Suprapubic skin (tissue), 4 donors: ENCODE measurements around the gene LNPEP. TPM values are rescaled to one million over a fixed set of nuclear protein-coding genes. Genes with fewer than 3 reads are reported as not detected.

ENCODE experiments used
- DNase-seq, 2 donors: peaks; one replicate each; pipeline ENCODE4 v3.0.0-alpha.2; 2019; ENCODE audit warnings: low spot score in 2 of 2
- H3K27ac ChIP-seq: fragments of 200-600 bp; sonication (generic); one replicate; pipeline ENCODE4 v1.5.1; 2019
- H3K27me3 ChIP-seq: fragments of 200-600 bp; sonication (generic); one replicate; pipeline ENCODE4 v1.5.1; 2019
- H3K36me3 ChIP-seq: fragments of 200-600 bp; sonication (generic); one replicate; pipeline ENCODE4 v1.5.1; 2019
- H3K4me1 ChIP-seq: fragments of 200-600 bp; sonication (generic); one replicate; pipeline ENCODE4 v1.5.1; 2019
- H3K4me3 ChIP-seq: fragments of 200-600 bp; sonication (generic); one replicate; pipeline ENCODE4 v1.5.1; 2019; ENCODE audit warnings: mild to moderate bottlenecking
- H3K9me3 ChIP-seq: fragments of 200-600 bp; sonication (generic); one replicate; pipeline ENCODE4 v1.5.1; 2019
- EP300 ChIP-seq: sonication (generic); formaldehyde crosslinking; IDR thresholded peaks from one replicate; pipeline ENCODE4 v1.6.1; 2017; ENCODE audit warnings: antibody characterized with exemption
- POLR2A ChIP-seq, 2 donors: fragments of 450-650 bp; IDR thresholded peaks; one replicate each; pipeline ENCODE4 v1.6.1; 2017; ENCODE audit warnings: antibody characterized with exemption in 2 of 2, mild to moderate bottlenecking in 2 of 2, moderate library complexity in 2 of 2
- POLR2AphosphoS5 ChIP-seq, 3 donors: sonication (generic); formaldehyde crosslinking; IDR thresholded peaks; one replicate each; pipeline ENCODE4 v1.6.1; 2017; ENCODE audit warnings: antibody characterized with exemption in 3 of 3
- WGBS: methylation state at CpG from one replicate; pipeline ENCODE4 v1.1.5; 2018; 5-methylcytosine and 5-hydroxymethylcytosine counted together
- total RNA-seq, 4 donors: library from RNA; depleted of rRNA; stranded (reverse); fragments of >200 nt; gene quantifications; one replicate each; pipeline ENCODE4 v1.1.0, GENCODE V29; 2016
- TF ChIP-seq, protein P1 (sequence below), 2 donors: fragments of 200-600 bp in 1 of 2; fragments of 450-650 bp in 1 of 2; sonication (generic) in 1 of 2; IDR thresholded peaks; one replicate each; pipeline ENCODE4 v1.5.1; 2016 to 2019; ENCODE audit warnings: antibody characterized with exemption in 2 of 2, mild to moderate bottlenecking in 1 of 2, moderate library complexity in 1 of 2

LNPEP gene
- total RNA-seq, 4 donors from 2014 or later = 43.7 to 107 (median 69.9) TPM

DNA sequence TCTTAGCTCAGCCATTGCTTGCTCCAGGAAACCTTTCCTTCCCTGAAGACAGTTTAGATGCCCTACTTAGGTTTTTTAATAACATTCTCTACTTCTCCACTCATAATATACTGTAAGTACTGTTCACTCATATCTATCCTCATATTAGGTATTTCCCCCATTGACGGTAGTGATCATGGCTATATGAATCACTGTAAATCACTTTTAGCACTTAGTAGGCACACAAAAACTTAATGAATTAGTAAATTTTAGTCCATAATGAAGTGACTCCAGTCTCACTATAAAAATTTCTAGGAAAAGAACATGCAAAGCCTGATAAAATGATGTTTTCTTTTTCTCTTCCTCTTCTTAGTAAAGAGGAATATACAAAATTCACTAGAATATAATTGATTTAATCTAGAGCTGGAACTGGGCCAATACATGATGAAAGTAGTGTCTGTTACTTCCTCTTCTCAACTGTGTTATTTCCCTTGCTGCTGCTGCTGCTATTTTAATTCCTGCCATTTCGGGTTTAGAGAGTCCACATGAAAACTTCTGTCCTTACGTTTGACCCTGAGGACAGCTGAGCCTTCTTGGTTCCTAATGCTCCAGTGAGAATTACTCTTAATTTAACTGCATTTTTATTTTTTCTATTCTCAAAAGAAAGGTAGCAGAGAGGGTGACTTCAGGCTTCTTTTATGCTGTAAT lies 73.5 kb downstream of the LNPEP start:
- Histone ChIP-seq H3K27me3 (no peaks in the 10 kb centered on the region), H3K36me3 (peaks cover 38% of the 10 kb centered on the region), H3K4me1 (no peaks in the 10 kb centered on the region), H3K9me3 (no peaks in the 10 kb centered on the region), H3K4me3 (no peak overlapping the region), H3K27ac (no peak overlapping the region)
- WGBS = 57% methylated on average over 3 of the region's 3 CpGs
- DNase-seq = no peak
- TF ChIP-seq POLR2A (IDR thresholded peaks at IDR 0.05) (no peak), EP300 (no peak), POLR2AphosphoS5 (IDR thresholded peaks at IDR 0.05) (no peak)
- TF ChIP-seq, protein P1, sequence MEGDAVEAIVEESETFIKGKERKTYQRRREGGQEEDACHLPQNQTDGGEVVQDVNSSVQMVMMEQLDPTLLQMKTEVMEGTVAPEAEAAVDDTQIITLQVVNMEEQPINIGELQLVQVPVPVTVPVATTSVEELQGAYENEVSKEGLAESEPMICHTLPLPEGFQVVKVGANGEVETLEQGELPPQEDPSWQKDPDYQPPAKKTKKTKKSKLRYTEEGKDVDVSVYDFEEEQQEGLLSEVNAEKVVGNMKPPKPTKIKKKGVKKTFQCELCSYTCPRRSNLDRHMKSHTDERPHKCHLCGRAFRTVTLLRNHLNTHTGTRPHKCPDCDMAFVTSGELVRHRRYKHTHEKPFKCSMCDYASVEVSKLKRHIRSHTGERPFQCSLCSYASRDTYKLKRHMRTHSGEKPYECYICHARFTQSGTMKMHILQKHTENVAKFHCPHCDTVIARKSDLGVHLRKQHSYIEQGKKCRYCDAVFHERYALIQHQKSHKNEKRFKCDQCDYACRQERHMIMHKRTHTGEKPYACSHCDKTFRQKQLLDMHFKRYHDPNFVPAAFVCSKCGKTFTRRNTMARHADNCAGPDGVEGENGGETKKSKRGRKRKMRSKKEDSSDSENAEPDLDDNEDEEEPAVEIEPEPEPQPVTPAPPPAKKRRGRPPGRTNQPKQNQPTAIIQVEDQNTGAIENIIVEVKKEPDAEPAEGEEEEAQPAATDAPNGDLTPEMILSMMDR (IDR thresholded peaks at IDR 0.05) = no peak

DNA sequence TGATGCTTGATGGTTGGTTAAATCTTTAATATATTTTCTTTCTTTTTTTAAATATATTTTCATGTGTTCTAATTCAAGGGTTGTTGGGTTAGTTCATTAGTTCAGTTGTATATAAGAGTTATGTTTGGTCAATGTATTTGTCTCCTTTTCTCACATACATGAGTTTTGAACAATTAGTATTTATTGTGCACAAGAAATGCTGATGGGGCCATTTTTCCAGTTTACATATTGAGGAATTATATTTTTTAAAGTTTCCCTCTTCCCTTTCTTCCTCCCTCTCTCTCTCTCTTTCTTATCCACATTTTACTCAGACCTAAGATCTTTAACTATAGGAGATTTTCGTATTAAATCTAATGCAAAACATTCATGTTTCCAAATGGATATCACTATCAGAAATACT lies 74.0 kb downstream of the LNPEP start:
- H3K9me3 ChIP-seq = no peaks in the 10 kb centered on the region
- no peaks in the 10 kb centered on the region for H3K4me1 ChIP-seq
- no peaks in the 10 kb centered on the region for H3K27me3 ChIP-seq
- no peak overlapping the region for H3K4me3 ChIP-seq
- TF ChIP-seq POLR2A (IDR thresholded peaks at IDR 0.05) (no peak), EP300 (no peak), POLR2AphosphoS5 (IDR thresholded peaks at IDR 0.05) (no peak)
- TF ChIP-seq, protein P1 (IDR thresholded peaks at IDR 0.05) = no peak
- no peak overlapping the region for H3K27ac ChIP-seq
- DNase-seq = no peak
- H3K36me3 ChIP-seq = peaks cover 40% of the 10 kb centered on the region
- 100% methylated on average over 1 of the region's 1 CpG for WGBS

DNA sequence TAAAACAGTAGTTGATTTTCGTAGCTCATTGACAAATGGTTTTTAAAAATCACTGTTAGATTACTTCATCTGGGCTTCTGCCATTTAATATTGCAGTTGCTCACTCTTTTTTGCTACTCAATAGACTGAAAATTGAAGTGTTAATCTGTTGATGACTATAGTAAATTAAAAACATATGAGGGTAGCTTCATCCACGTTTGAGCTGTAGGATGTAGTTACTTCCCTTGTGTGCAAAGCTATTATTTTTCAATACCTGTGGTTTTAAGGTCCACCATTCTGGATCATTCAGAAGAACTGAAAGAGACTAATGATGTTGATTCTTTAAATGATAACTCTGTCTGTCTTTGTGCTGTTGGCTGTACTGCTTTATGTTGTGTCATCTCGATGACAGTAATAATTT lies 74.7 kb downstream of the LNPEP start:
- Histone ChIP-seq H3K36me3 (peaks cover 41% of the 10 kb centered on the region), H3K9me3 (no peaks in the 10 kb centered on the region), H3K4me3 (no peak overlapping the region), H3K27me3 (no peaks in the 10 kb centered on the region), H3K4me1 (no peaks in the 10 kb centered on the region), H3K27ac (no peak overlapping the region)
- no peak for TF ChIP-seq POLR2A (IDR thresholded peaks at IDR 0.05)
- no peak for TF ChIP-seq POLR2AphosphoS5 (IDR thresholded peaks at IDR 0.05)
- TF ChIP-seq, protein P1 (IDR thresholded peaks at IDR 0.05) = no peak
- no peak for TF ChIP-seq EP300
- 67% methylated on average over 3 of the region's 3 CpGs for WGBS
- DNase-seq = no peak

DNA sequence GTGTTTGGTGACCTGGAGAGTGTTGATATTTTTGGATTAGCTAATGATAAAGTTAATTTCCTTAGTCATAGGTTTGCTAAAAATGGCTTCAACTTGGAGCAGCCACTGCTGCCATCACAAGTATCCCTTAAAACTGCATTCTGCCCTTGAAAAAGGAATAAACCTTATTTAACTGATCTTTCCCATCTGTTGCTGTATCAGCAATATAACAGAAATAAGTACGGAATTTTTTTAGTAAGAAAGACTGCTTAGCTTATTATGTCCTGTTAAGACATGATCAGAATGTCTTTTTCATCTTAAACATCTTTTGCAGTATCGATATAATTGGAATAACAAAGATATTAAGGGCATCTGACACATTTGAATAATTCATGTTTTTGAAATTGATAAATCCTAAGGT lies 75.7 kb downstream of the LNPEP start:
- WGBS = 93% methylated on average over 2 of the region's 2 CpGs
- no peak for DNase-seq
- Histone ChIP-seq H3K27ac (no peak overlapping the region), H3K36me3 (peaks cover 44% of the 10 kb centered on the region), H3K4me3 (no peak overlapping the region), H3K4me1 (no peaks in the 10 kb centered on the region), H3K27me3 (no peaks in the 10 kb centered on the region), H3K9me3 (no peaks in the 10 kb centered on the region)
- no peak for TF ChIP-seq EP300
- TF ChIP-seq POLR2A (IDR thresholded peaks at IDR 0.05) = no peak
- TF ChIP-seq, protein P1 (IDR thresholded peaks at IDR 0.05) = no peak
- TF ChIP-seq POLR2AphosphoS5 (IDR thresholded peaks at IDR 0.05) = no peak

DNA sequence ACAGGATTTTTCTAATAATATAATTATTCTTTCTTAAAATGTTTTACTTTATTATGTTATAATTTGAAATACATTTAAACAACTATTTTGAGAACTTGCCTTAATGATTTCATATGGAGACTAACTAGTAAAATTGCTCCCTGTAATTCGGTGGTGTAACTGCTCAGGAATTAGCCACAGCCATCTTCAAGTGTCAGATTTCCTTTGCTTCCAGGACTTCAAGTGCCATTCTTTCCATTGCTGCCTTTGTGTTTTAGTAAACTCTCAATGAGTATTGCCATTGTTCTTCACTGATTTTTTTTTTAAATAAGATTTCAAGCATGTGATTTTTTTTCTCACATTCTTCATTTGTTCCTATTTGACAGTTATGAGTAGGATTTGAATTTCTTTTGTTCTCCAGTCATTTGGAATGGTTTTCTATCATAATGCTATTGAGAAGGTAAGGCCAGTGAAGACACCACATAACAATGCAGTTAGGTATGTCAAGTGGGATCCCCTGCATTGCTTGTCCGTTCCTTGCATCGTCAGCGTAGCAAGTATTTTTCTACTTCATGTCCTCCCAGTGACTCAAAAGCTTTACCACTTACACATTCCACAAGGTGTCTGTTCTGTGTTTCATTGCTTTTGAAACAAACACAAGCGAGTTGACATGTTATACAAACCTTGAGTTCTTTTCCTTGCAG lies 83.7 kb downstream of the LNPEP start:
- 93% methylated on average over 5 of the region's 5 CpGs for WGBS
- H3K36me3 ChIP-seq = peaks cover 75% of the 10 kb centered on the region
- no peak for DNase-seq
- TF ChIP-seq POLR2A (IDR thresholded peaks at IDR 0.05) = no peak
- TF ChIP-seq, protein P1 (IDR thresholded peaks at IDR 0.05) = no peak
- no peak for TF ChIP-seq POLR2AphosphoS5 (IDR thresholded peaks at IDR 0.05)
- no peak for TF ChIP-seq EP300
- no peaks in the 10 kb centered on the region for H3K27me3 ChIP-seq
- no peaks in the 10 kb centered on the region for H3K4me1 ChIP-seq
- no peaks in the 10 kb centered on the region for H3K9me3 ChIP-seq
- H3K4me3 ChIP-seq = no peak overlapping the region
- H3K27ac ChIP-seq = no peak overlapping the region
